ENCODE results near the gene CDH23.

CDH23 gene

GRCh38 chr10:71671994-71672946 lies 275.6 kb downstream of the CDH23 start:
- no peak for DNase-seq (ENCODE audit: low read depth)
- no peak overlapping the region for H3K4me3 ChIP-seq (ENCODE audit: low read depth, low read length)

- no peak overlapping the region for H3K4me3 ChIP-seq (ENCODE audit: low read depth, low read length)
- no peak for DNase-seq (ENCODE audit: low read depth)
Measured at GRCh38 chr10:71675295-71675970, 278.7 kb downstream of the CDH23 start.

- H3K4me3 ChIP-seq (ENCODE audit: low read depth, low read length) = no peak overlapping the region
- no peak for DNase-seq (ENCODE audit: low read depth)
Measured at GRCh38 chr10:71677261-71677660, 280.5 kb downstream of the CDH23 start.

- no peak for DNase-seq (ENCODE audit: low read depth)
- no peak overlapping the region for H3K4me3 ChIP-seq (ENCODE audit: low read depth, low read length)
Measured at GRCh38 chr10:71678057-71678805, 281.5 kb downstream of the CDH23 start.

GRCh38 chr10:71679425-71679824 lies 282.7 kb downstream of the CDH23 start:
- H3K4me3 ChIP-seq (ENCODE audit: low read depth, low read length) = no peak overlapping the region
- no peak for DNase-seq (ENCODE audit: low read depth)

- no peak for DNase-seq (ENCODE audit: low read depth)
- no peak overlapping the region for H3K4me3 ChIP-seq (ENCODE audit: low read depth, low read length)
Measured at GRCh38 chr10:71681977-71682376, 285.3 kb downstream of the CDH23 start.

- no peak overlapping the region for H3K4me3 ChIP-seq (ENCODE audit: low read depth, low read length)
- no peak for DNase-seq (ENCODE audit: low read depth)
Measured at GRCh38 chr10:71683301-71683700, 286.6 kb downstream of the CDH23 start.

GRCh38 chr10:71684356-71685173 lies 287.8 kb downstream of the CDH23 start:
- no peak overlapping the region for H3K4me3 ChIP-seq (ENCODE audit: low read depth, low read length)
- no peak for DNase-seq (ENCODE audit: low read depth)

GRCh38 chr10:71685554-71686232 lies 289.0 kb downstream of the CDH23 start:
- no peak overlapping the region for H3K4me3 ChIP-seq (ENCODE audit: low read depth, low read length)
- DNase-seq (ENCODE audit: low read depth) = no peak

- no peak for DNase-seq (ENCODE audit: low read depth)
- no peak overlapping the region for H3K4me3 ChIP-seq (ENCODE audit: low read depth, low read length)
Measured at GRCh38 chr10:71687077-71687476, 290.4 kb downstream of the CDH23 start.

GRCh38 chr10:71687480-71687879 lies 290.8 kb downstream of the CDH23 start:
- H3K4me3 ChIP-seq (ENCODE audit: low read depth, low read length) = no peak overlapping the region
- DNase-seq (ENCODE audit: low read depth) = no peak

GRCh38 chr10:71688256-71688655 lies 291.5 kb downstream of the CDH23 start:
- DNase-seq (ENCODE audit: low read depth) = no peak
- H3K4me3 ChIP-seq (ENCODE audit: low read depth, low read length) = no peak overlapping the region

GRCh38 chr10:71690094-71690720 lies 293.5 kb downstream of the CDH23 start:
- H3K4me3 ChIP-seq (ENCODE audit: low read depth, low read length) = no peak overlapping the region
- DNase-seq (ENCODE audit: low read depth) = no peak

- DNase-seq (ENCODE audit: low read depth) = no peak
- no peak overlapping the region for H3K4me3 ChIP-seq (ENCODE audit: low read depth, low read length)
Measured at GRCh38 chr10:71691405-71691804, 294.7 kb downstream of the CDH23 start.

- DNase-seq (ENCODE audit: low read depth) = no peak
Measured at GRCh38 chr10:71692598-71693306, 296.0 kb downstream of the CDH23 start.

GRCh38 chr10:71693377-71693776 lies 296.7 kb downstream of the CDH23 start:
- DNase-seq (ENCODE audit: low read depth) = no peak
- H3K4me3 ChIP-seq (ENCODE audit: low read depth, low read length) = no peak overlapping the region

More at GRCh38 chr10:71692598-71693306, 296.0 kb downstream of the CDH23 start:
- H3K4me3 ChIP-seq (ENCODE audit: low read depth, low read length) = no peak overlapping the region

GRCh38 chr10:71694039-71694501 lies 297.4 kb downstream of the CDH23 start:
- no peak for DNase-seq (ENCODE audit: low read depth)
- no peak overlapping the region for H3K4me3 ChIP-seq (ENCODE audit: low read depth, low read length)

Measured in skeletal muscle cell (primary cell).